Upper lobe of left lung (tissue), 6 donors: ENCODE data around the gene CYP1A1. TPM values are rescaled to one million over a fixed set of nuclear protein-coding genes. Genes with fewer than 3 reads are reported as not detected.

ENCODE experiments used
- ATAC-seq, 2 donors: fragments of 200-7000 bp; cut with Tn5 transposase; one replicate each; pipeline ENCODE4 v1.9.1; 2022; ENCODE audit warnings: mild to moderate bottlenecking in 2 of 2, moderate library complexity in 2 of 2; ENCODE audit not compliant: low FRiP score in 2 of 2
- DNase-seq, 2 donors: peaks; one replicate each; pipeline ENCODE4 v3.0.0-alpha.2; 2019 to 2020
- H3K27ac ChIP-seq, 4 donors: fragments of 200-600 bp; sonication (generic); one replicate each; pipeline ENCODE4 v1.5.1; 2016 to 2019
- H3K27me3 ChIP-seq, 4 donors: fragments of 200-600 bp; sonication (generic); one replicate each; pipeline ENCODE4 v1.5.1; 2017 to 2019
- H3K36me3 ChIP-seq, 4 donors: fragments of 200-600 bp; sonication (generic); one replicate each; pipeline ENCODE4 v1.5.1; 2016 to 2019
- H3K4me1 ChIP-seq, 4 donors: fragments of 200-600 bp; sonication (generic); one replicate each; pipeline ENCODE4 v1.5.1; 2018 to 2019
- H3K4me3 ChIP-seq, 4 donors: fragments of 200-600 bp; sonication (generic); one replicate each; pipeline ENCODE4 v1.5.1; 2017 to 2019; ENCODE audit warnings: mild to moderate bottlenecking in 2 of 4, moderate library complexity in 1 of 4
- H3K9me3 ChIP-seq, 4 donors: fragments of 200-600 bp; sonication (generic); one replicate each; pipeline ENCODE4 v1.5.1; 2018 to 2019
- EP300 ChIP-seq, 4 donors: sonication (generic); formaldehyde crosslinking; IDR thresholded peaks; one replicate each; pipeline ENCODE4 v1.5.1; 2017; ENCODE audit warnings: antibody characterized with exemption in 4 of 4, control low read depth in 2 of 4
- POLR2A ChIP-seq, 4 donors: fragments of 450-650 bp; IDR thresholded peaks; one replicate each; pipeline ENCODE4 v1.5.1; 2016 to 2017; ENCODE audit warnings: antibody characterized with exemption in 4 of 4, mild to moderate bottlenecking in 2 of 4
- POLR2AphosphoS5 ChIP-seq, 2 donors: sonication (generic); formaldehyde crosslinking; IDR thresholded peaks; one replicate each; pipeline ENCODE4 v1.5.1; 2017; ENCODE audit warnings: antibody characterized with exemption in 2 of 2
- WGBS, 2 donors: methylation state at CpG; one replicate each; pipeline ENCODE4 v1.1.5; 2017 to 2018; 5-methylcytosine and 5-hydroxymethylcytosine counted together
- total RNA-seq, 6 donors: library from RNA; depleted of rRNA in 4 of 6; stranded (reverse); fragments of >200 nt in 4 of 6; gene quantifications; one replicate each; pipeline versions ENCODE4 v1.1.0 to v1.2.1, GENCODE V29; 2016 to 2021
- TF ChIP-seq, protein P1 (sequence below), 6 experiments: fragments of 450-650 bp in 4 of 6; fragments of 200-600 bp in 2 of 6; sonication (generic) in 2 of 6; IDR thresholded peaks; one replicate each; pipeline ENCODE4 v1.5.1; 2016 to 2019; ENCODE audit warnings: antibody characterized with exemption in 6 of 6
- donor health status: DM: no; HTN: no; CAD: no; lungs with moderate emphysema.
- donor health status: DM: no; HTN: yes; CAD: no; lungs with severe emphysema.

The CYP1A1 gene
- total RNA-seq, 6 donors from 2014 or later = 0.46 to 6.1 (median 0.92) TPM; not detected in 1

DNA sequence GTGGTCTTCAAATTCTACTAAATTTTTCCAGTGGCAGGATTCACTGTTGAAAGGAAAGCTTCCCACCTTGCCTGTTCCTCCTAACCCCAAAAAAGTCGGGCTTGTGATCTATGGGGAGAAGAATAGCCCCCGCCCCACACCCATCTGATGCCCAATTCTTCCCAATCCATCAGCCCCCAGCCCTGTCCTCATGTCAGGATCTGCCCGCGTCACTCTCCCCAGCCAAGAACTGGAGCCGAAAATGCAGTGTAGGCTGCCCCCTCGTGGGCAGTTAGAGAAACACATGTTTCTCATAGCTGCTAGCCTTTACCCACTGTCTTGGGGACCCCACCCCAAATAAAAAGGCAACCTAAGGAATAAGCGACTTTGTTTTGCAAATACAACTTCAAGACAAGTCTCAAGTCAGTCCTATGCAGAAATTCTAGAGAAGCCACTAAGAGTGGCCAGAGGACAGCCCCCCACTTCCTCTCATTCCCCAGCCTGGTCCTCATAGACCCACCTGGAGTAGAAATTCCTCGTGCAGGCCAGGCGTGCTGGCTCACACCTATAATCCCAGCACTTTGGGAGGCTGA lies 43.5 kb upstream of the CYP1A1 start:
- 4 to 5% methylated on average over 9 of the region's 9 CpGs for WGBS, 2 donors

DNA sequence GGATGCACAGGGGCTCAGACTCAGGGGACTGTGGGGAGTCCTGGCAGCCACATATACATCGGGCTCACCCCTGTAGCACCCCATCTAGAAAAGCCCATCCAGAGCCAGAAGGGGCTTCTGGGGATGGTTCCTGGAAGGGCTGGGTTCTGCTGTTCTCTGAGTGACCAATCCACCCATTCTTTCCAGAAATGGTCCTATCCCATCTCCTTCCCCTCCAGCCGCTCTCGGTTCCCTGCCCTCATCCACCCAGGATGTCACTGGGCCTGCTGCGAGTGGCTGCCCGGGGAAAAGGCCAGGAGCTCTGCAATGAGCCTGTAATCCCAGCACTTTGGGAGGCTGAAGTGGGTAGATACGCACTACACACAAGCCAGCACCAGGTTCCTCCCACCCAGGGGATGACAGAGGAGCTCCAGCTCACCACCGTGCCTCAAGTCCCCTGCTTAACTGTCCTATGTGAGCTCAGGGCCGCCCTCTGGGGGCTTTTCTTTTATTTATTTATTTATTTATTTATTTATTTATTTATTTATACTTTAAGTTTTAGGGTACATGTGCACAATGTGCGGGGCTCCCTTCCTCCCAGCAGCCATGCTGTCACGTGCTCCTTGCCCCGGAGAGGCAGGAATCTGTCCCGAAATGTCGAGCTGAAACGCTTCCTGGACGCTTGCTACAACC lies 42.9 kb upstream of the CYP1A1 start:
- WGBS, 2 donors = 29 to 31% methylated on average over 15 of the region's 15 CpGs
- TF ChIP-seq, protein P1, sequence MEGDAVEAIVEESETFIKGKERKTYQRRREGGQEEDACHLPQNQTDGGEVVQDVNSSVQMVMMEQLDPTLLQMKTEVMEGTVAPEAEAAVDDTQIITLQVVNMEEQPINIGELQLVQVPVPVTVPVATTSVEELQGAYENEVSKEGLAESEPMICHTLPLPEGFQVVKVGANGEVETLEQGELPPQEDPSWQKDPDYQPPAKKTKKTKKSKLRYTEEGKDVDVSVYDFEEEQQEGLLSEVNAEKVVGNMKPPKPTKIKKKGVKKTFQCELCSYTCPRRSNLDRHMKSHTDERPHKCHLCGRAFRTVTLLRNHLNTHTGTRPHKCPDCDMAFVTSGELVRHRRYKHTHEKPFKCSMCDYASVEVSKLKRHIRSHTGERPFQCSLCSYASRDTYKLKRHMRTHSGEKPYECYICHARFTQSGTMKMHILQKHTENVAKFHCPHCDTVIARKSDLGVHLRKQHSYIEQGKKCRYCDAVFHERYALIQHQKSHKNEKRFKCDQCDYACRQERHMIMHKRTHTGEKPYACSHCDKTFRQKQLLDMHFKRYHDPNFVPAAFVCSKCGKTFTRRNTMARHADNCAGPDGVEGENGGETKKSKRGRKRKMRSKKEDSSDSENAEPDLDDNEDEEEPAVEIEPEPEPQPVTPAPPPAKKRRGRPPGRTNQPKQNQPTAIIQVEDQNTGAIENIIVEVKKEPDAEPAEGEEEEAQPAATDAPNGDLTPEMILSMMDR (IDR thresholded peaks at IDR 0.05) = no peak
- TF ChIP-seq POLR2AphosphoS5 (IDR thresholded peaks at IDR 0.05) (no peak), EP300 (IDR thresholded peaks at IDR 0.05) (no peak), POLR2A (IDR thresholded peaks at IDR 0.05) (no peak)
- H3K4me3 ChIP-seq = peak overlapping the region in 1 of 4 donors; percentile 15
- H3K36me3 ChIP-seq = no peaks in the 10 kb centered on the region
- ATAC-seq (no peak), DNase-seq (no peak)
- H3K4me1 ChIP-seq = peaks cover 4 to 25% (median 11%) of the 10 kb centered on the region in 4 donors
- H3K9me3 ChIP-seq = no peaks in the 10 kb centered on the region
- H3K27me3 ChIP-seq = no peaks in the 10 kb centered on the region
- H3K27ac ChIP-seq = peak overlapping the region in 1 of 4 donors; percentile 26

More for the DNA sequence above, 43.5 kb upstream of the CYP1A1 start:
- DNase-seq (peak in 1 of 2 donors; percentile 80), ATAC-seq (peak; percentile 71 to 83)
- no peaks in the 10 kb centered on the region for H3K27me3 ChIP-seq
- H3K36me3 ChIP-seq = no peaks in the 10 kb centered on the region
- H3K9me3 ChIP-seq = no peaks in the 10 kb centered on the region
- no peak for TF ChIP-seq EP300 (IDR thresholded peaks at IDR 0.05)
- TF ChIP-seq, protein P1 (IDR thresholded peaks at IDR 0.05) = peak; percentile 73 to 88 (median 84)
- H3K4me3 ChIP-seq = peak overlapping the region in 1 of 4 donors; percentile 15
- peaks cover 4 to 18% (median 10%) of the 10 kb centered on the region in 4 donors for H3K4me1 ChIP-seq
- H3K27ac ChIP-seq = peak overlapping the region in 1 of 4 donors; percentile 26

DNA sequence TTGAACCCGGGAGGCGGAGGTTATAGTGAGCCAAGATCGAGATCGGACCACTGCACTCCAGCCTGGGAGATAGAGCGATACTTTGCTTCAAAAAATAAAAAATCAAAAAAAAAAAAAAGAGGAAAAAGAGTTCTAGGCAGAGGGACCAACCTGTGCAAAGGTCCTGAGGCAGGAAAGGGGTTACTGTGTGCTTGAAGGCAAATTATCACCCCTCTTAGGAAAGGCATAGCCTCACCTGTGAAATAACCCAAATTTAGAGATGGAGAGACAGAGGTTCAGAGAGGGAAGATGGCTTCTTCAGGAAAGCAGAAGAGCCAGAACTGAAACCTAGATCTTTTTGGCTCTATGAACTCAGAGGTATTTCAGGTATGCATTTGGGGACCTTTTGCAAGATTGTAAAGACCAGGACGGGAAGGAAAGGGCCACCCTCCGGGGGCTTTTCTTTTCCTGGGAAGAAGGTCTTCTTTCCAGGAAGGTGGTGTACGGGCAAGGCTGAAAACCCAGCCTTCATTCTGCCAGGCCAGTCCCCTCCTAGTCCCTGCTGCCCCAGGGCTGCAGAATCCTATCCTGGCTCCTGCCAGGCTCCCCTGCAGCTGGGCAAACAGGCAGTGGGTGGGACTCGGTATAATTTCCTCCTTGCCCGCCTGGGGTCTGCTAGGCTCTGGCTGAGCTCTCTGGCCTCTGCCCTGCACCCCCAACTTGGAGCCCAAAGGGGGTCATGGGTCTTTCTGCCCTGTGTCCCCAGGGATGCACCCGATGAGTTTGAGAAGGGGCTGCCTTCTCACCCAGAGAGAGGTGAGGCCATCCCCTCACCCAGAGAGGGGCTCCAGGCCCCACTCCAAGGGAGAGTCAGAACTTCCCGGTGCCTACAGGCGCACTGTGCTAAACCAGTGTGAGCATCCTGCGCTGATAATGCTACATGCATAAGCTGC lies 42.1 kb upstream of the CYP1A1 start:
- 75 to 82% methylated on average over 11 to 14 of the region's 14 CpGs for WGBS, 2 donors

DNA sequence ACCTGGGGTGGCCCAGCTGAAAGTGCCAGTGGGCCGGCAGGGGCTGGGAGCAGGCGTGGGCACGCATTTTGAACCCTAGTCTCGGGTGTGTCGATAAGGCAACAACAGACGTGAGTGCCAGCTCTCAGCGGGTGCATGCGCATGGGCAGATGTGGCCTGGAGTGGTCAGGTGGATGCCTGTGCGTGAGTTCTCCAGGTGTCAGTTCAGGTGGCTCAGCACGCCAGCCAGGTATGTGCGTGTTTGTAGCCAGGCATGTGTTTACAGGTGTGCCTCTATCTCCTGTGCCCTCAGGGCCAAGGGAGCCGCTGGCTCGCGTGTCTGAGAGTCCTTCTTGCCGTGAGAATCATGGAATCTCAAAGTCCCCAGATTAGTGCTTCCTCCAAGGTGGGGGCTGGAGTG lies 38.1 kb upstream of the CYP1A1 start:
- 68 to 92% methylated on average over 14 to 15 of the region's 15 CpGs for WGBS, 2 donors
- Histone ChIP-seq H3K4me3 (no peak overlapping the region), H3K27ac (peak overlapping the region; percentile 15 to 79 (median 64)), H3K4me1 (peaks cover 11 to 17% (median 12%) of the 10 kb centered on the region in 4 donors), H3K27me3 (no peaks in the 10 kb centered on the region), H3K9me3 (no peaks in the 10 kb centered on the region), H3K36me3 (no peaks in the 10 kb centered on the region)
- TF ChIP-seq POLR2AphosphoS5 (IDR thresholded peaks at IDR 0.05) (no peak), EP300 (IDR thresholded peaks at IDR 0.05) (peak in 1 of 4 donors; percentile 67)
- ATAC-seq (peak; percentile 31 to 47), DNase-seq (peak in 1 of 2 donors; percentile 59)

More for the DNA sequence above, 42.1 kb upstream of the CYP1A1 start:
- Histone ChIP-seq H3K36me3 (no peaks in the 10 kb centered on the region), H3K4me1 (peaks cover 12 to 32% (median 18%) of the 10 kb centered on the region in 4 donors), H3K27me3 (no peaks in the 10 kb centered on the region), H3K9me3 (no peaks in the 10 kb centered on the region), H3K4me3 (no peak overlapping the region), H3K27ac (peak overlapping the region in 1 of 4 donors; percentile 26)
- DNase-seq (no peak), ATAC-seq (no peak)
- no peak for TF ChIP-seq POLR2A (IDR thresholded peaks at IDR 0.05)

DNA sequence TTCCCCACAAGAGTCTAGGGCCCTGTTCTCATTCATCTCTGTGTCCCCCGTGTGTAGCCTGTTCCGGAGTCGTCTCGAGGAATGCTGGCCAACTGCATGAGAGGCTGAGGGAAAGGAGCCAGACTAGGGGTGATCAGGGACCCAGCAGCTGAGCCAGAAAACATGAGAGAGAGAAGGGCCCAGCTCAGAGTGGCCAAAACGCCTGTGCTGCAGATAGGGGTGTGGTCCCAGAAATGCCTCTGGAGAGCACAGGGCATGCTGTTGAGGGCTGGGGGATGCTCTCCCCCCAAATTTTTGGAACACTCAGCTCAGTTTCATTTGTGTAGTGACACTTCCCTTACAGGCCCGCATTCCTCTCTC lies 37.4 kb upstream of the CYP1A1 start:
- no peaks in the 10 kb centered on the region for H3K36me3 ChIP-seq
- DNase-seq (no peak), ATAC-seq (no peak)
- no peak overlapping the region for H3K4me3 ChIP-seq
- H3K27ac ChIP-seq = peak overlapping the region; percentile 15 to 79 (median 64)
- H3K4me1 ChIP-seq = peaks cover 9 to 14% (median 12%) of the 10 kb centered on the region in 4 donors
- no peaks in the 10 kb centered on the region for H3K27me3 ChIP-seq
- H3K9me3 ChIP-seq = no peaks in the 10 kb centered on the region
- WGBS, 2 donors = 17 to 47% methylated on average over 2 to 6 of the region's 6 CpGs
- TF ChIP-seq, protein P1 (IDR thresholded peaks at IDR 0.05) = no peak
- no peak for TF ChIP-seq EP300 (IDR thresholded peaks at IDR 0.05)
